WTC11 (cell line): Measurements from ENCODE around the gene CALN1. TPM values are rescaled to one million over a fixed set of nuclear protein-coding genes. Genes with fewer than 3 reads are reported as not detected.

Source experiments
- ATAC-seq: fragments of 200-7000 bp; cut with Tn5 transposase; 2 replicates; pipeline ENCODE4 v1.10.0; 2021; ENCODE audit warnings: mild to moderate bottlenecking, moderate library complexity
- CTCF ChIA-PET: fragments of 300-600 bp; sonication (Branson Sonifier 250); formaldehyde crosslinking; loops from one replicate; lab custom pipeline; 2021; ENCODE audit warnings: antibody characterized with exemption; lab: Charles Lee
- POLR2A ChIA-PET: fragments of 350-600 bp; sonication (Branson Sonifier 250); formaldehyde crosslinking; loops from one replicate; lab custom pipeline; 2021; ENCODE audit warnings: antibody characterized with exemption; lab: Charles Lee
- DNase-seq: peaks from one replicate; pipeline ENCODE4 v3.0.0; 2021; ENCODE audit warnings: low spot score
- H3K27ac Mint-ChIP-seq: 2 replicates; pipeline ENCODE4 v1.8.0; 2021; ENCODE audit warnings: mixed read lengths
- H3K27me3 Mint-ChIP-seq: 2 replicates; pipeline ENCODE4 v1.8.0; 2021; ENCODE audit warnings: low read depth, mild to moderate bottlenecking, moderate library complexity, mixed read lengths
- H3K36me3 Mint-ChIP-seq: 2 replicates; pipeline ENCODE4 v1.8.0; 2021; ENCODE audit warnings: mixed read lengths
- H3K4me1 Mint-ChIP-seq: 2 replicates; pipeline ENCODE4 v1.8.0; 2022; ENCODE audit warnings: mixed read lengths
- H3K4me3 Mint-ChIP-seq: 2 replicates; pipeline ENCODE4 v1.8.0; 2021; ENCODE audit warnings: mild to moderate bottlenecking, moderate library complexity, mixed read lengths
- H3K9me3 Mint-ChIP-seq: 2 replicates; pipeline ENCODE4 v1.8.0; 2021; ENCODE audit warnings: mixed read lengths
- ARID4B ChIP-seq: sonication (generic); formaldehyde crosslinking; IDR thresholded peaks from 2 replicates; pipeline ENCODE4 v1.8.0; 2023; ENCODE audit warnings: missing genetic modification reagents, mild to moderate bottlenecking, borderline replicate concordance
- ATF3 ChIP-seq: sonication (generic); formaldehyde crosslinking; conservative IDR thresholded peaks from 2 replicates; pipeline ENCODE4 v1.8.1; 2022; ENCODE audit warnings: mild to moderate bottlenecking, missing genetic modification reagents
- CREB1 ChIP-seq: sonication (generic); formaldehyde crosslinking; IDR thresholded peaks from 2 replicates; pipeline ENCODE4 v1.8.0; 2023; ENCODE audit warnings: mild to moderate bottlenecking, missing genetic modification reagents
- CREM ChIP-seq: sonication (generic); formaldehyde crosslinking; IDR thresholded peaks from 2 replicates; pipeline ENCODE4 v1.8.1; 2022; ENCODE audit warnings: mild to moderate bottlenecking, missing genetic modification reagents, moderate library complexity
- E2F1 ChIP-seq: sonication (generic); formaldehyde crosslinking; IDR thresholded peaks from 2 replicates; pipeline ENCODE4 v1.8.0; 2022; ENCODE audit warnings: mild to moderate bottlenecking, missing genetic modification reagents
- FOXK1 ChIP-seq: sonication (generic); formaldehyde crosslinking; IDR thresholded peaks from 2 replicates; pipeline ENCODE4 v1.8.0; 2022; ENCODE audit warnings: mild to moderate bottlenecking, moderate library complexity, missing genetic modification reagents
- FOXP1 ChIP-seq: sonication (generic); formaldehyde crosslinking; IDR thresholded peaks from 2 replicates; pipeline ENCODE4 v1.8.0; 2022; ENCODE audit warnings: missing genetic modification reagents, mild to moderate bottlenecking, moderate library complexity, borderline replicate concordance
- HMGA2 ChIP-seq: fragments of 250-450 bp; sonication (Bioruptor Pico); IDR thresholded peaks from 2 replicates; pipeline ENCODE4 v1.4.0; 2021; ENCODE audit warnings: mild to moderate bottlenecking, moderate library complexity
- MAX ChIP-seq: sonication (generic); formaldehyde crosslinking; IDR thresholded peaks from 2 replicates; pipeline ENCODE4 v1.8.0; 2022; ENCODE audit warnings: mild to moderate bottlenecking, missing genetic modification reagents
- NR3C1 ChIP-seq: sonication (generic); formaldehyde crosslinking; conservative IDR thresholded peaks from 2 replicates; pipeline ENCODE4 v1.8.1; 2023; ENCODE audit warnings: low read depth, mild to moderate bottlenecking, missing genetic modification reagents
- PREB ChIP-seq: sonication (generic); formaldehyde crosslinking; IDR thresholded peaks from 2 replicates; pipeline ENCODE4 v1.8.1; 2022; ENCODE audit warnings: mild to moderate bottlenecking, missing genetic modification reagents, moderate library complexity, borderline replicate concordance
- PRRX2 ChIP-seq: fragments of 250-450 bp; sonication (Bioruptor Pico); IDR thresholded peaks from 2 replicates; pipeline ENCODE4 v1.8.0; 2021; ENCODE audit warnings: mild to moderate bottlenecking
- RORB ChIP-seq: fragments of 250-450 bp; sonication (Bioruptor Pico); IDR thresholded peaks from 2 replicates; pipeline ENCODE4 v1.9.0; 2021; ENCODE audit warnings: mild to moderate bottlenecking
- SMAD4 ChIP-seq: sonication (generic); formaldehyde crosslinking; IDR thresholded peaks from 2 replicates; pipeline ENCODE4 v1.8.0; 2022; ENCODE audit warnings: mild to moderate bottlenecking, missing genetic modification reagents
- TCF7 ChIP-seq: sonication (generic); formaldehyde crosslinking; IDR thresholded peaks from 2 replicates; pipeline ENCODE4 v1.8.0; 2022; ENCODE audit warnings: mild to moderate bottlenecking, low read depth, missing genetic modification reagents, moderate library complexity
- USF1 ChIP-seq: sonication (generic); formaldehyde crosslinking; IDR thresholded peaks from 2 replicates; pipeline ENCODE4 v1.8.0; 2022; ENCODE audit warnings: mild to moderate bottlenecking, missing genetic modification reagents
- ZNF423 ChIP-seq: fragments of 250-450 bp; sonication (Bioruptor Pico); IDR thresholded peaks from 2 replicates; pipeline ENCODE4 v2.1.2; 2022; ENCODE audit warnings: mild to moderate bottlenecking, moderate library complexity
- ZNF425 ChIP-seq: fragments of 250-450 bp; sonication (Bioruptor Pico); conservative IDR thresholded peaks from 2 replicates; pipeline ENCODE4 v1.9.0; 2021; ENCODE audit warnings: mild to moderate bottlenecking
- total RNA-seq: library from RNA; stranded (reverse); gene quantifications from 3 replicates; pipeline ENCODE4 v1.2.3, GENCODE V29; 2021

Gene CALN1
- total RNA-seq, 1 experiment from 2014 or later, result 10.5 TPM

- H3K36me3 Mint-ChIP-seq, result peaks cover 3% of the 10 kb centered on the region; the same call in 1 of the 2 replicates
- DNase-seq (no peak), ATAC-seq (no peak)
- peaks cover 11% of the 10 kb centered on the region for H3K4me1 Mint-ChIP-seq
- CTCF ChIA-PET, result interaction anchor here (0.6 to 3.2 kb wide), 2 partner anchors 8 to 278 kb away, joined by 3 to 21 read pairs; no protein-coding TSS in a partner anchor
- peaks cover 3% of the 10 kb centered on the region; the same call in 1 of the 2 replicates for H3K9me3 Mint-ChIP-seq
- H3K4me3 Mint-ChIP-seq, result no peak overlapping the region
- POLR2A ChIA-PET, result no interaction called here
- TF ChIP-seq E2F1 (CRISPR knock-in tag) (no peak), PREB (CRISPR knock-in tag) (no peak), ATF3 (CRISPR knock-in tag) (no peak), HMGA2 (CRISPR knock-in tag) (no peak), USF1 (CRISPR knock-in tag) (no peak), NR3C1 (no peak), SMAD4 (CRISPR knock-in tag) (no peak), CREM (CRISPR knock-in tag) (no peak), ZNF423 (CRISPR knock-in tag) (no peak), RORB (no peak), PRRX2 (CRISPR knock-in tag) (no peak), FOXK1 (CRISPR knock-in tag) (no peak), FOXP1 (no peak), MAX (CRISPR knock-in tag) (no peak), TCF7 (CRISPR knock-in tag) (no peak), CREB1 (no peak), ARID4B (CRISPR knock-in tag) (no peak), ZNF425 (no peak)
- no peaks in the 10 kb centered on the region for H3K27me3 Mint-ChIP-seq
- H3K27ac Mint-ChIP-seq, result no peak overlapping the region
Observed at GRCh38 chr7:72153132-72153512, 259.0 kb downstream of the CALN1 start.
